ENCODE data around the gene MRPS18C. TPM values are rescaled to one million over a fixed set of nuclear protein-coding genes. Genes with fewer than 3 reads are reported as not detected.

Gene MRPS18C
- 20.5 and 27.1 TPM in 2 replicates for total RNA-seq

GRCh38 chr4:83455281-83456183 is at the start of gene MRPS18C, which contains the start of gene HELQ:
TSS of gene MRPS18C (plus strand) at chr4:83456058. CDS start at chr4:83456078, 20 bp downstream.
TSS of gene HELQ (minus strand) at chr4:83455823. CDS start at chr4:83455693, 130 bp downstream.

DNA sequence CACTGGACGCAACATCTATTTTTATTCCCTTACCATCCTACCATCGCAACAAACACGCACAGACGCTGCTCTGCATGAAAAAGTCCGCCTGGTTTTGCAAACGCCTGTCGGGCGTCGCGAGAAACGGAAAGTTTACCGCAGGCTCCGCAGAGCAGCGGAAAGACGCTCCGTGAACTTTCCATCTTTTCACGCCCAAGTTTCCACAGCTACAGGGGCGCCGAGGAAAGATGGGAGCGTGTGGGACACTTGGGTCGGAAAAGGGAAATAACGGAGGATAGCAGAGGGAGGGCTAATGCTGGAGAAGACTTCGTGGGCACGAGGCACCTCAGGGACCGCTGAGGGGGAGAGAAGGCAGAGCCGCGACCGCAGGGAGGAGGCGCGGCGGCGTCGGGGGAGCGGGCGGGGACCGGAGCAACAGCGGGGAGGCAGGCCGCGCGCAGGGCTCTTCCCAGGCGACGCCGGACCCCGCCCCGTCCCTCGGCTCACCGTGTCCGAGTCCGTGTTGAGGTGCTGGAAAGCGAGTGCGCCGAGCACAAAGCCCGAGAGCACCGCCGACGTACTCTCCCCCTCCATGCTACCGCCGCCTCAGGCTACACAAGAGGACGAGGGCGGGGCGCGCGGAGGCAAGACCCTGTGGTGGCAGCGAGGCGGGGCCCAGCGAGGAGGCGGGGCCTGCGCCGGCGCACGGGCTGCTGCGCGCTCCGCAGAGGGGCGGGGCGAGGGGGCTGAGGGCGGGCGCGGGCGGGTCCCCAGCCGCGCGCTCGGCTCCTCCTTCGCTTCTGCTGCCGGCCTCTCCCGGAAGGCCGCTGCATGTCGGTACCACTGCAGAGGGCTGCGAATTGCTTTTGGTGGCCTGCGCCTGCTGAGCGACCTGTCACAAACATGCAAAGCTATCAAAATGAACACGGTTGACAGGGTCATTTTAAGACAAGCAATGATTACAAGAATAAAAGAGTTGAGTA is 28.9 kb downstream of the MRPS18C start, which contains the start of gene ABRAXAS1:
Gene ABRAXAS1, minus strand, starts transcription at position 601 of the 962 bp plus-strand sequence. Its CDS starts 28 bp downstream, at position 573.

Other genes starting within 250 kb of the MRPS18C start
- gene COQ2, start 171.3 kb upstream of the MRPS18C start, total RNA-seq, result 20.5 and 32.5 TPM in 2 replicates
- gene HPSE, start 121.2 kb upstream of the MRPS18C start, total RNA-seq, result 7.6 and 11.1 TPM in 2 replicates
- gene HELQ, start 235 bp upstream of the MRPS18C start, total RNA-seq, result 5.5 and 8.2 TPM in 2 replicates
- 6.4 and 8.4 TPM in 2 replicates for gene ABRAXAS1, start 29.0 kb downstream of the MRPS18C start, total RNA-seq
- 1.4 and 4.7 TPM in 2 replicates for gene GPAT3, start 80.0 kb downstream of the MRPS18C start, total RNA-seq